GM13976 (cell line): ENCODE results near the gene GLTPD2.

Experiments used
- DNase-seq: peaks from one replicate; pipeline ENCODE4 v3.0.0; 2012; ENCODE audit warnings: low spot score
- CTCF ChIP-seq: IDR thresholded peaks from 2 replicates; pipeline ENCODE4 v1.5.1; 2012; ENCODE audit warnings: borderline replicate concordance, mild to moderate bottlenecking; ENCODE audit not compliant: insufficient read depth; ENCODE audit errors: extremely low read depth, missing control alignments, control extremely low read depth
- in situ Hi-C: fragments of 300-500 bp; cut with MboI; formaldehyde crosslinking; loops from one replicate; pipeline ENCODE4 v1.12.0; 2022; ENCODE audit warnings: low sequenced_read_pairs, mixed read lengths, inconsistent platforms; ENCODE audit not compliant: unreplicated experiment

The GLTPD2 gene

GRCh38 chr17:4789951-4790704 is 1.4 kb downstream of the GLTPD2 start:
- peak; percentile 85 for TF ChIP-seq CTCF
- DNase-seq = peak; percentile 95
- in situ Hi-C loops = loop anchor here (10.0 kb wide), 1 partner anchor 95 kb away; no protein-coding TSS in a partner anchor

- no peak for DNase-seq
- no peak for TF ChIP-seq CTCF
- in situ Hi-C loops = no loop called here
These were observed 1.9 kb downstream of the GLTPD2 start for GRCh38 chr17:4790705-4791088.

GRCh38 chr17:4795168-4795567 is 6.4 kb downstream of the GLTPD2 start:
- in situ Hi-C loops = no loop called here
- TF ChIP-seq CTCF = no peak
- no peak for DNase-seq

- in situ Hi-C loops = no loop called here
- TF ChIP-seq CTCF = no peak
- no peak for DNase-seq
These were observed 7.8 kb downstream of the GLTPD2 start for GRCh38 chr17:4796552-4796920.

GRCh38 chr17:4800462-4801196 is 11.9 kb downstream of the GLTPD2 start:
- in situ Hi-C loops = no loop called here
- no peak for TF ChIP-seq CTCF
- DNase-seq = no peak

- TF ChIP-seq CTCF = no peak
- DNase-seq = no peak
- in situ Hi-C loops = no loop called here
These were observed 13.5 kb downstream of the GLTPD2 start, which contains the start of gene C17orf114 for GRCh38 chr17:4802228-4802627. TSS of gene C17orf114 (minus strand) at chr17:4802328.
